Measurements from ENCODE around the gene IFRD1. TPM values are rescaled to one million over a fixed set of nuclear protein-coding genes. Genes with fewer than 3 reads are reported as not detected.

IFRD1 gene
- total and polyA plus RNA-seq, 3 experiments from 2014 or later: 37.9 to 58.8 (median 56.6) TPM

DNA sequence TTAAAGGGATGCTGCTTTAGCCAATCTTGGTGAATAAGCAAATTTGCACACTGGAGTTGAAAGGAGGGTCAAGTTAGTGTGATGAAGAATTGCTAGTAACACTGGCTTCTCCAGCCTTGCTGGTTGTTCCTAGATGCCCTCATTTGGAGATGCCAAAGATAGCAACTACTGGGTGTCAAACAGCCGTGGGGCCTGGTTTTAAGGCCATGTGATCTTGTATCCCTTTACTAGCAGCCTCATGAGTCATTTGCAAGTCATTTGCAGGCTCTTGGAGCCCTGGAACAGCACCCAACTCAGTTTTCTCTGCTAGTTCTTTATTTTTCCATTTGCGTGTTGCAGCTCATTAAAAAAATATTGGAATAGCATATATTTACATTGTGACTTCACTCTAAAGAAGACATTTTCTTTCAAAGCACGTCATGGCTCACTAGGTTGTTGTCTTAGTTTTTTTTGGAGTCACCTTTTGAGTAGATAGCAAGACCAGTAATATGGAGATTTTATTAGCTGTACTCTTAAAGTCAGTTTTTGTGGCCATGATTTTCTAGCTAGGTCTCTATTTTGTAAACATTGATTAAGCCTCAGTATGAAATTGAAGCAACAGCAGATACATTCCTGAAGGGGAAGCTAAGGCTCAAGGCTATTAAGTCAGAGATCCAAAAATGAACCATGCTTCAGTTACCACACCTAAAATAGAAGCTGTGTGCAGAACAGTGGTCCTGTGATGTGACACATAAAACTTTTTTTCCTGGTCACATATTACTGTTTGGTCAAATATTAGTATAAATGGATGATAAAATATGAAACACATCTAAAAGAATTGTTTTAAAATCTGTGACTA is 31.8 kb downstream of the IFRD1 start:
- H3K27ac ChIP-seq (ENCODE audit: low read depth, low read length): no peak overlapping the region
- Mint-ChIP-seq H3K36me3 (peaks cover 0 to 21% (median 3%) of the 10 kb centered on the region in 3 donors), H3K4me1 (peaks cover 0 to 7% (median 4%) of the 10 kb centered on the region in 3 donors), H3K27me3 (no peaks in the 10 kb centered on the region), H3K9me3 (no peaks in the 10 kb centered on the region), H3K27ac (peak overlapping the region in 1 of 8 donors; percentile 5), H3K4me3 (no peak overlapping the region)
- no peak for DNase-seq
- ChIA-PET CTCF (no interaction called here), POLR2A (no interaction called here)
- no peaks in the 10 kb centered on the region for H3K4me1 ChIP-seq (ENCODE audit: insufficient read depth, low read length)
- no peaks in the 10 kb centered on the region for H3K27me3 ChIP-seq (ENCODE audit: insufficient read depth, low read length, poor library complexity, severe bottlenecking)
- no peaks in the 10 kb centered on the region for H3K36me3 ChIP-seq (ENCODE audit: insufficient read depth, low read length)
- no peak overlapping the region for H3K4me3 ChIP-seq (ENCODE audit: low read length)
- no peaks in the 10 kb centered on the region for H3K9me3 ChIP-seq (ENCODE audit: low read length)

DNA sequence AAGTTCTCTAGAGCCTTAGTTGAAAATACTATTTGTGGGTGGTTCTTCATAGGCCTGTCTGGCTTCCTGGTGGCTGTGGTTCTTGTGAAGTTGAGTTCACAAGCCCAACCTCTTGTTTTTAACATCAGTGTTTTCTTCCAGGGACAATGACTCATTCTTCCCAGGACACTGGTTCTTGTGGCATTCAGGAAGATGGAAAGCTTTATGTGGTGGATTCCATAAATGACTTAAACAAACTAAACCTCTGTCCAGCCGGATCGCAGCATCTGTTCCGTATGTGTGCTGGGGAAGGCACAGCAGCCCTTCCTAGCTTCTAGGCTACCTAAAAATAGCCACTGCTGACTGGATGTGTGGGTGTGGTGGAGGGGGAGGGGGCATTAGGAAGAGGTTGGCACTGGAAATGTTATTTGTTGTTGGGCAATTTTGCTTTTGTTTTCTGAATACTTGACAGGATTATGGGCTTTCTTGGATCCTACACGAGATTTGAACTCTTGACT is 34.5 kb downstream of the IFRD1 start:
- peaks cover 0 to 7% (median 4%) of the 10 kb centered on the region in 3 donors for H3K4me1 Mint-ChIP-seq
- Histone ChIP-seq H3K27ac (ENCODE audit: low read depth, low read length) (no peak overlapping the region), H3K9me3 (ENCODE audit: low read length) (no peaks in the 10 kb centered on the region), H3K36me3 (ENCODE audit: insufficient read depth, low read length) (no peaks in the 10 kb centered on the region), H3K4me3 (ENCODE audit: low read length) (no peak overlapping the region), H3K27me3 (ENCODE audit: insufficient read depth, low read length, poor library complexity, severe bottlenecking) (no peaks in the 10 kb centered on the region), H3K4me1 (ENCODE audit: insufficient read depth, low read length) (no peaks in the 10 kb centered on the region)
- CTCF ChIA-PET: no interaction called here
- H3K9me3 Mint-ChIP-seq: no peaks in the 10 kb centered on the region
- peaks cover 0 to 8% (median 6%) of the 10 kb centered on the region in 3 donors for H3K36me3 Mint-ChIP-seq
- H3K4me3 Mint-ChIP-seq: no peak overlapping the region
- H3K27me3 Mint-ChIP-seq: peaks cover 0 to 1% of the 10 kb centered on the region in 2 donors
- H3K27ac Mint-ChIP-seq: no peak overlapping the region
- no peak for DNase-seq
- POLR2A ChIA-PET: no interaction called here

DNA sequence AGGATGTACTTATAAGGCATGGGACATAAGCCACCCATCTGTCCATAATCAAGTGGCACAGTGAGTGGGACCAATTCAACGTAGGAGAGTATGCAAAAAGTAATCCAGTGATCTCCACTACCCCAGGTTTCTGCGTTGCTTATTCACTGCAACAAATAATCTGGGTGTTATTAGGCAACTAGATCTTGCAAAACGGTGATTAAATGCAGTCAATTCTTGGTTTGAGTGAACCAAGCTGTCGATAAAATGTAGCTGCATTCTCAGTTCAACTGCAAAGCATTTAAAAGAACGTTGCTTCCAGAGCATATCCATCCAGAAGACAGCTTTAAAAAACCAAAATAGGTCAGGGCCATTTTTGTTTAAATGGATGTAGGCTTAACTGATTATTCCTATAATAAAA is 35.5 kb downstream of the IFRD1 start:
- Histone ChIP-seq H3K27ac (ENCODE audit: low read depth, low read length) (no peak overlapping the region), H3K4me1 (ENCODE audit: insufficient read depth, low read length) (no peaks in the 10 kb centered on the region), H3K9me3 (ENCODE audit: low read length) (no peaks in the 10 kb centered on the region), H3K27me3 (ENCODE audit: insufficient read depth, low read length, poor library complexity, severe bottlenecking) (no peaks in the 10 kb centered on the region), H3K36me3 (ENCODE audit: insufficient read depth, low read length) (no peaks in the 10 kb centered on the region), H3K4me3 (ENCODE audit: low read length) (no peak overlapping the region)
- Mint-ChIP-seq H3K4me3 (no peak overlapping the region), H3K27ac (no peak overlapping the region), H3K9me3 (no peaks in the 10 kb centered on the region), H3K4me1 (peaks cover 0 to 7% (median 4%) of the 10 kb centered on the region in 3 donors), H3K36me3 (peaks cover 0 to 12% (median 6%) of the 10 kb centered on the region in 3 donors), H3K27me3 (peaks cover 0 to 1% of the 10 kb centered on the region in 2 donors)
- POLR2A ChIA-PET: no interaction called here
- no peak for DNase-seq
- CTCF ChIA-PET: no interaction called here

DNA sequence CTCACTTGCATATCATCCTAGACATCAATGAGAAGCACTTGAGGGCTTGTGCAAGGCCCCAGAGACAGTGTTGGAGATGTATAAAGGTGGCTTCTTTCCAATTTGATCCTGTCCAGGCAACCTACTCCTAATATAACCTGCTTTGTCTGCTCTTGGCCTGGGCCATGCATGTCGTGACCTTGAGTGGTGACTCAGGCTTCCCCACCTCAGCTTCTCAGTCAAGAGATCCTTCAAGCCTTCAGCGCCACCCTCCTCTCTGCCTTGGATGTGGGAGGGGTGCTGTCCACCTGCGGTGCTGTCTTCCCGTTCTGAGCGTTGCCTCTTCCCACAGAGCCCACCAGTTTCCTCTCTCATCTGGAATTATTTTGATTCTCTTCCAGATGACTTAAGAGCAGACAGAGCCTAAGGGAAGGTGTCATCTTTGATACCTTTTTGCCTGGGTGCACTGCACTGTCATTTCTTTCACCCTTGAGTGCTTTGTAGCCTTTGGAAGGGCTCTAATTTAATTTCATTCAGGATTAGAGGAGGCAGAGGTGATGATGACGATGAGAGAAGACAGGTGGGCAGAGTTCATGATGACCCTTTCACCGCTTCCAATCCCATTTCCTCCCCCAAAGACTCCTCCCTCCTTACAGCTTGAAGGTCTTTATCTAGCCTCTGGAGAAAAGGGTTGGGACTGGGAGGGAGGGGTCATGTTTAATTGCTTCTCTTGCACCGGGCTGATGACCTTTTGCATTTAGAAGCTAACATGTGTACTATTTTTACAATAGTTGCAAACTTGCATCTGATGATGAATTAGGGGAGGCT is 37.4 kb downstream of the IFRD1 start:
- H3K27ac Mint-ChIP-seq: peak overlapping the region in 1 of 8 donors; percentile 68

DNA sequence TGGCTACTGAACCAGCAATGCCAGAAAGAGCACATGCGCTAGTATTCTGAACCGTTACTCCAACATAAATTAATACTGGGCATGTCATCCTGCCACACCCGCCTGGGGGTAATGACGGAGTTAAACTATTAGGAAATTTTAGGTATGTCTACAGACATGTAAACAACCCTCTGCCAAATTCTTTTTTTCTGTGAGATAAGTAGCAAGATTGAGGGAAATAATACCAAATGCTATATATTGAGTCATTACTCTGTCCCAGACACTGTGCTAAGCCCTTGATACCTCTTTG is 37.9 kb downstream of the IFRD1 start:
- H3K36me3 Mint-ChIP-seq: peaks cover 0 to 12% (median 6%) of the 10 kb centered on the region in 3 donors
- no peak for DNase-seq
- Histone ChIP-seq H3K27ac (ENCODE audit: low read depth, low read length) (no peak overlapping the region), H3K9me3 (ENCODE audit: low read length) (no peaks in the 10 kb centered on the region), H3K36me3 (ENCODE audit: insufficient read depth, low read length) (no peaks in the 10 kb centered on the region), H3K4me1 (ENCODE audit: insufficient read depth, low read length) (no peaks in the 10 kb centered on the region), H3K27me3 (ENCODE audit: insufficient read depth, low read length, poor library complexity, severe bottlenecking) (no peaks in the 10 kb centered on the region), H3K4me3 (ENCODE audit: low read length) (no peak overlapping the region)
- CTCF ChIA-PET: no interaction called here
- peaks cover 0 to 3% of the 10 kb centered on the region in 2 donors for H3K27me3 Mint-ChIP-seq
- no peak overlapping the region for H3K4me3 Mint-ChIP-seq
- POLR2A ChIA-PET: no interaction called here
- H3K27ac Mint-ChIP-seq: no peak overlapping the region
- H3K4me1 Mint-ChIP-seq: peaks cover 0 to 7% (median 4%) of the 10 kb centered on the region in 3 donors
- no peaks in the 10 kb centered on the region for H3K9me3 Mint-ChIP-seq

More for the DNA sequence above, 37.4 kb downstream of the IFRD1 start:
- H3K36me3 ChIP-seq (ENCODE audit: insufficient read depth, low read length): no peaks in the 10 kb centered on the region
- H3K27me3 Mint-ChIP-seq: peaks cover 0 to 3% of the 10 kb centered on the region in 2 donors
- H3K4me3 Mint-ChIP-seq: no peak overlapping the region
- H3K4me1 Mint-ChIP-seq: peaks cover 0 to 7% (median 4%) of the 10 kb centered on the region in 3 donors
- POLR2A ChIA-PET: no interaction called here
- no peaks in the 10 kb centered on the region for H3K9me3 ChIP-seq (ENCODE audit: low read length)
- H3K27ac ChIP-seq (ENCODE audit: low read depth, low read length): no peak overlapping the region
- H3K4me1 ChIP-seq (ENCODE audit: insufficient read depth, low read length): no peaks in the 10 kb centered on the region
- H3K4me3 ChIP-seq (ENCODE audit: low read length): no peak overlapping the region
- peaks cover 0 to 12% (median 6%) of the 10 kb centered on the region in 3 donors for H3K36me3 Mint-ChIP-seq
- DNase-seq: no peak
- CTCF ChIA-PET: no interaction called here
- no peaks in the 10 kb centered on the region for H3K27me3 ChIP-seq (ENCODE audit: insufficient read depth, low read length, poor library complexity, severe bottlenecking)
- no peaks in the 10 kb centered on the region for H3K9me3 Mint-ChIP-seq

DNA sequence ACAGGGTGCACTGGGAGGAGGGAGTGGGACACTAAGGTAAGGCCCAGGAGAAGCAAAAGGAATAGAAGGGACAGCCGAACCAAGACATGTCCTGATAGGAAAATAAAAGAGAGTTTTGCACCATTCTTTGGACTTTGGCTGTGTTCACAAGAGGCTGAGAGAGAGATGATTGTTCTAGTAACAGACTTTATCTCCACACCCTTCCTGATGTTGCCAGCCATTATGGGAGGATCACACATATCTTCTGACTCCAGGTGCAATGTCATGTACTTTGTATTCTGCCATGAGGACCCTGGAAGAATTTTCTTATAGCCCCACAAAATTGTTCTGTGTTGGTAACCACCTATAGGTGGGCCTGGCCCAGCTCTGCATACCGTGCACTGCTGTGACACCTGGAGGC is 41.9 kb downstream of the IFRD1 start:
- no peaks in the 10 kb centered on the region for H3K9me3 ChIP-seq (ENCODE audit: low read length)
- Mint-ChIP-seq H3K9me3 (no peaks in the 10 kb centered on the region), H3K36me3 (peaks cover 0 to 12% (median 3%) of the 10 kb centered on the region in 3 donors), H3K27ac (no peak overlapping the region), H3K4me1 (no peaks in the 10 kb centered on the region), H3K4me3 (no peak overlapping the region), H3K27me3 (peaks cover 5% of the 10 kb centered on the region in 2 donors)
- no peaks in the 10 kb centered on the region for H3K4me1 ChIP-seq (ENCODE audit: insufficient read depth, low read length)
- H3K27me3 ChIP-seq (ENCODE audit: insufficient read depth, low read length, poor library complexity, severe bottlenecking): no peaks in the 10 kb centered on the region
- H3K36me3 ChIP-seq (ENCODE audit: insufficient read depth, low read length): no peaks in the 10 kb centered on the region
- no peak overlapping the region for H3K27ac ChIP-seq (ENCODE audit: low read depth, low read length)
- no peak for DNase-seq
- CTCF ChIA-PET: no interaction called here
- POLR2A ChIA-PET: no interaction called here
- H3K4me3 ChIP-seq (ENCODE audit: low read length): no peak overlapping the region

DNA sequence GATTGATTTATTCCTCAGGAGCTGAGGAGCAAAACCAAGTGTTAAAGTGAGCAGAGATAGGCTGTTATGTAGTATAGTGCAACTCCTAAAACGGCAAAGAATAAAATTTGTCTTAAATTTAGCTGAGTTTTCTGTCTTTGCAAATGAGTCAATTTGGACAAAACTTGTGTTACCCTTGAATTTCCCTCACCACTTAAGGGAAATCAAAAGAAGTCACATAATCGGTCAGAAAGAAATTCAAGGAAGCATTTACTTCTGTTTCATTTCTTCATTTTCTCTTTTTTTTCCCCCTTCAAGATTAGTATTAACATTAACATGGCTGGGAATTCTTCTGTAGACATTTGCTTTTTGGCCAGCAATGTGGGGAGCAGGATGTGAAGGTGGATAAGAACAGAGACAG is 44.4 kb downstream of the IFRD1 start:
- H3K4me3 Mint-ChIP-seq: no peak overlapping the region
- Histone ChIP-seq H3K27ac (ENCODE audit: low read depth, low read length) (no peak overlapping the region), H3K36me3 (ENCODE audit: insufficient read depth, low read length) (no peaks in the 10 kb centered on the region), H3K4me3 (ENCODE audit: low read length) (no peak overlapping the region), H3K9me3 (ENCODE audit: low read length) (no peaks in the 10 kb centered on the region), H3K4me1 (ENCODE audit: insufficient read depth, low read length) (no peaks in the 10 kb centered on the region), H3K27me3 (ENCODE audit: insufficient read depth, low read length, poor library complexity, severe bottlenecking) (no peaks in the 10 kb centered on the region)
- ChIA-PET CTCF (no interaction called here), POLR2A (no interaction called here)
- no peak overlapping the region for H3K27ac Mint-ChIP-seq
- DNase-seq: no peak
- peaks cover 0 to 4% (median 0%) of the 10 kb centered on the region in 3 donors for H3K36me3 Mint-ChIP-seq
- H3K4me1 Mint-ChIP-seq: no peaks in the 10 kb centered on the region
- no peaks in the 10 kb centered on the region for H3K9me3 Mint-ChIP-seq
- peaks cover 5 to 12% of the 10 kb centered on the region in 2 donors for H3K27me3 Mint-ChIP-seq

DNA sequence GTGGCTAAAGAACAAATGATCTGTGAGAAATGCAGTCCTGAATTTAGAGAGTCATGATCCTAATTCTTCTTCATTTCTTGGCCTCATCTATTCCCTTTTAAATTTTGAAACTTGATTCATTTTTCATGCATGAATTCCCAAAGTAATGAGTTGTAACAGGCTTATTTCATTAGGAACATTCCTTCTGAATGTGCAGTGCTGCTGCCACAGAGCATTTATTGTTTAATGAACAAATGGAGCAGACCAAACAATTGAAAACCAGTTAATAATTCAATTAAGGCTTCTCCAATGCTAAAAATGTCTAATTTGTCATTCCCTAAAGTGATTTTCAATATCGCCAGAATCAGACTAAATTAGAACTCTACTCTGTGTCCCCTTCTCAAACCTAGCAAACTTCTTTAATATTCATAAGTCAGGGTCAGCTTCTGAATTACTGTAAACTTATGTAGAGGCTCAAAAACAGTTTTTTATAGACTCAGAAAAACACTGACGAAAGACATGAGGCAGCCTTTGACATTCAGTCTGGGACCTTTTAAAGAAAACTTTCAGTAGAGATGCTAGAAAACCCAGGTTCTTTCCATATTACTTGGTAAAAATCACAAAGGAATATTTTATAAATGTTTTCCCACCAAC is 45.0 kb downstream of the IFRD1 start:
- Mint-ChIP-seq H3K4me3 (no peak overlapping the region), H3K27me3 (peaks cover 5 to 12% of the 10 kb centered on the region in 2 donors), H3K9me3 (no peaks in the 10 kb centered on the region), H3K36me3 (no peaks in the 10 kb centered on the region), H3K27ac (no peak overlapping the region), H3K4me1 (no peaks in the 10 kb centered on the region)
- POLR2A ChIA-PET: no interaction called here
- Histone ChIP-seq H3K36me3 (ENCODE audit: insufficient read depth, low read length) (no peaks in the 10 kb centered on the region), H3K4me3 (ENCODE audit: low read length) (no peak overlapping the region), H3K9me3 (ENCODE audit: low read length) (no peaks in the 10 kb centered on the region), H3K27me3 (ENCODE audit: insufficient read depth, low read length, poor library complexity, severe bottlenecking) (no peaks in the 10 kb centered on the region), H3K4me1 (ENCODE audit: insufficient read depth, low read length) (no peaks in the 10 kb centered on the region), H3K27ac (ENCODE audit: low read depth, low read length) (no peak overlapping the region)
- no peak for DNase-seq
- CTCF ChIA-PET: interaction anchor here (1.1 to 1.8 kb wide), 2 partner anchors 757 to 759 kb away, joined by 3 read pairs; no protein-coding TSS in a partner anchor

Measured in CD8-positive, alpha-beta memory T cell (primary cell).